NCI-H1436 (cell line): ENCODE measurements around the gene ISG15.
"Not testable (repeated sequence)": the region's sequence is repeated elsewhere in the genome, so short reads cannot be mapped to it uniquely, and the experiment has no call there.

Experiments used
- DNase-seq: peaks from one replicate; lab custom pipeline; 2025; lab: John Stamatoyannopoulos, UW

ISG15 gene

DNA sequence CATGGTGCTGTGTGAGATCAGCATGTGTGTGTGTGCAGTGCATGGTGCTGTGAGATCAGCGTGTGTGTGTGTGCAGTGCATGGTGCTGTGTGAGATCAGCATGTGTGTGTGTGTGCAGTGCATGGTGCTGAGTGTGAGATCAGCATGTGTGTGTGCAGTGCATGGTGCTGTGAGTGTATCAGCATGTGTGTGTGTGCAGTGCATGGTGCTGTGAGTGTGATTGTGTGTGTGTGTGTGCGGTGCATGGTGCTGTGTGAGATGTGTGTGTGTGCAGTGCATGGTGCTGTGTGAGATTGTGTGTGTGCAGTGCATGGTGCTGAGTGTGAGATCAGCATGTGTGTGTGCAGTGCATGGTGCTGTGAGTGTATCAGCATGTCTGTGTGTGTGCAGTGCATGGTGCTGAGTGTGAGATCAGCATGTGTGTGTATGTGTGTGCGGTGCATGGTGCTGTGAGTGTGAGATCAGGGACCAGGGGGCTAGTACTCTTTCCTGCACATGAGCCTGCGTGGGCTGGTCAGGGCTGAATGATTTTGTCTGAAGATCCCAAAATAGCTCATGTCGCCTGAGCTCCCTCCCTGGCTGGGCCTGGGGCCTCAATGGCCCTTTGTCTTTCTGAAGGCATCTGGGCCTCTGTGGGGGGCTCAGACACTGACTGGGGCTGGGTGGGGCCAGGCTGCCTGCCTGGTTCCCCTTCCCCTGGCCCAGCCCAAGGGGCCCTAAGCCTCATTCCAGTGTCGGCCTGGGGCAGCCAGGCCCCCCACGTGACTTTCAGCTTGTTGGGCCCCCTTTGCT, 17.8 kb downstream of the ISG15 start:
- not testable (repeated sequence) for DNase-seq

DNA sequence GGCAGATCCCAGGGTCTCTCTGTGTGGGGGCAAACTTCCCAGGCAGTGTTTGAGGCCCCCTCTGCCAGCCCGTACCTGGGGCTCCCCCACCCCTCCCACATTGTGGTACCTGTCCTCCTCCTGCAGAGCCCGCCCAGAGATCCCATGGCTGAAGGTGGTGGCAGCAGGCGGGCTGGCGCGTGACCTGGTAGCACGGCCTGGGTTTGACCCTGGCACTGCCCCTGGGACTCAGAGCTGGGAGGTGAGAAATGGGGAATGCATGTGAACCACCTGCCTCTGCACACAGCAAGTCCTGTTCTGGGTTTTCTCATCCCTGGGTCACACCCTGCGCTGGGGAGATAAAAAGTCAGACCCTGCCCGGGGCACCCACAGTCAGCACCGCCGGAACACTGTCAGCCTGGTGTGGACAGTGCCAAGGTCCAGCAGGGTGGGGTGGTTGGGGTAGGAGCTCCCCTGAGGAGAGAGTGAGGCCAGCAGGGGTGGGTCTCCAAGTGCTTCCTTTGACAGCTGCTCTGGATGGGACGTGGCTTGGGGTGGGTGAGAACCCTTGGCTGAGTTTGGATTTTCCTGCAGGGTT, 18.4 kb downstream of the ISG15 start:
- no peak for DNase-seq

DNA sequence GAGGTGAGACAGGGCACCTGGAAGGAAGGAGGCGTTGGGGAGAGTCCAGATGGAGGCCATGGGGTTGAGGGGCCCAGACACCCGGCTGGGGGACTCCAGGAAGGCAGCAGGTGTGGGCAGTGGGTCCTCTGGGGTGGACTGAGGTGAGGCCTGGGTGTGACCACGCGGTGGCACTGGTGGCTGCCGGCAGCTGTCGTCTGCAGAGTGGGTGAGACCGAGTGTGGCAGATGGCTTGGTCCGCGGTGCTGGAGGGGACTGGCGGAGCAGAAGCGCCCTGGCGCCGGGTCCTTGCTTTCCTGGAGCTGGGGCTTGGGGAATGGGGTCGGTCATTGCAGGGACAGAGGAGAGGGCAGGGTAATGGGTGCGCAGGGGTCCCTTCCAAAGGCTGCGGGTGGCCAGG, 19.1 kb downstream of the ISG15 start:
- DNase-seq: no peak

DNA sequence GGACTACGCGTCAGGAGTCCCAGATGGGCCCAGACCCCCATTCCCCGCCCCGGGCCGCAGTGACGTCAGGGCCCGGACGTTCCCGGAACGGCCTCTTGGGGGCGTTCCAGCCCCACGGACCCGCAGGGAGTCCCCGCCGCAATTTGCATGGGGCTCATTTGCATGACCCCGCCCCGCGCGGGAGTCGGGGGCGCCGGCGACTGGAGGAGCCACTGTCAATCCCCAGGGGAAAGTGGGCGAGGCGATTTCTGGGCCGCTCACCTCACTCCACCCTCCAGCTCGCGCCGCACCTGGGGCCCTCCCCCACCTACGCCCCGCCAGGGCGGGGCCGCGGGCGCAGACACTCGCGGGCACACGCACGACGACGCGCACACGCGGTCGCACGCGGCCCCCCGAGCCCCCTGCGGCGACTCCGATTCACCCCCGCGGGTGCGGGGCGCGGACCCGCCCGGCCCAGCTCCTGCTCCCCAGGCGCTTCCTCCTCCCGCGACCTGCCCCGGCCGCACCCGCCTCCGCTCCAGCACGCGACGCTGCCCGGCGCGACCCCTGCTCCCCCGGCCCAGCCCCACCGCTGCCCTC, 19.8 kb downstream of the ISG15 start:
- DNase-seq: peak; percentile 96

DNA sequence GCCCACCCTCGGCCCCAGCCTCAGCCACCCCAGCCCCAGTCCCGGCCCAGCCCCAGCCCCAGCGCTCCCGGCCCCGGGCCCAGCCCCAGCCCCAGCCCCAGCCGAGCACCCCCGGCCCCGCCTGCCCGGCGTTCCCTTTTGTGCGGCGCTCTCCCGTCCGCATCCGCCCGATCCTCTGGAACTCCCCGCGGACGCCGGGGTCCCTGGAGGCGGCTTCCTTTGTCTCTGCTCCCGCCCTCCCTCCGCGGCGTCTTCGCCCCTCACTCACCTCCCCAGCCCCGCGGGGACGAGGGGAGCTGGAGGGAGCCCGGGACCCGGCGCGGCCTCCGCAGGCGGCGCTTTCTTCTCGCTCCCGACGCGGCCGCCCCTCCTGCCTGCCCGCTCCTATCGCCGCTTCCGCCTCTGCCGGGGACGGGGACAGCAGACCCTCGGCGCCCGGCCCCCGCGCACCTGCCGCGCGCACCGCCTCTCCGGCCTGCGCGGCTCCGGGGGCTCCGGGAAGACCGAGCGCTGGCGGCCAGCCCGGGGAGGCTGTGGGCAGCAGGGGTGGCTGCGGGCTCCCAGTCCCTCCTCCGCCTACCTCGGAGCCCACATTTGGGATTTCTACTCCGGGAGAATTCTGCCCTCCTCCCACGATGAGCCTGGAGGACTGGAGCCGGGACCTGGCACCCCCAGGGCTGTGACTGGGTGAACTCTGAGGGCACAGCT, 20.6 kb downstream of the ISG15 start:
- no peak for DNase-seq

DNA sequence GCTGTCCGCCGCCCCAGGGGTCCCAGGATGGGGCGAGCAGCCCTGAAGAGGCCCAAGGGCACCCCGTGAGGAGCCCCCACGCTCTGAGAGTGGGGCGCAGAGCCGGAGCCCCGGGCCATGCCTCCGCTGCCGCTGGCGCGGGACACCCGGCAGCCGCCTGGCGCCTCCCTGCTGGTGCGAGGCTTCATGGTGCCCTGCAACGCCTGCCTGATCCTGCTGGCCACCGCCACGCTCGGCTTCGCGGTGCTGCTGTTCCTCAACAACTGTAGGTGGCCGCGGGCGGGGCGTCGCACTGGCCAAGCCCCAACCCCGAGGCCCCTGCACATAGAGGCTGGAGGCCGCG, 21.1 kb downstream of the ISG15 start:
- no peak for DNase-seq

DNA sequence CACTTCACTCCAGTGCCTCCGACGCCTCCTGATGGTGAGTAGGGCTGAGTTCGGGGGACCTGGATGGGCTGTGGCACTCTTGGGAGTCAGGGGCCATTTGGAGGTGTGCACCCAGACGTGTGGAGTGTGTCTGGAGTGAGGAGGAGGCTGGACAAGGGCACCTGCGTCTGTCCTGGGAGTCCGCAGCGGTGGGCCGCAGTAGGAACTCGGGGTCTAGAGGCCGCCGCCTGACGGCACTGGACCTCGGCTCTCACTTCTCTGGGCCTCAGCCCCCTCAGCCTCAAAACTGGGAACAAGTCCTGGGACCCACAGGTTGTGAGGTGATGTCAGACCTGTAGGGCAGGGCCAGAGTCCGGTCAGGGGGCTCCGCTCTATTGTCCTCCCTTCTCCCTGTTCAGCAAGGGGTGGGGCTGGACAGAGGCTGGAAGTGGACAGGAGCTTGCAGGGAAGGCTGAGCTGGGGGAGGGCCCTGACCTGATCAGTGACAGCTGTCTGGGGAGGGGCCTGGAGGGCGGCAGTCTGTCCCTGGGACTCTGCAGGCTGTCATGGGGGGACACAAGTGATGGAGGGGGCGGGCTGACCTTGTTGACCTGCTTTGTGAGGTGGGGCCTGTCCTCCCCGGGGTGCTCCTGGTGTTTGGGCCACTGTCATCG, 22.1 kb downstream of the ISG15 start:
- no peak for DNase-seq

DNA sequence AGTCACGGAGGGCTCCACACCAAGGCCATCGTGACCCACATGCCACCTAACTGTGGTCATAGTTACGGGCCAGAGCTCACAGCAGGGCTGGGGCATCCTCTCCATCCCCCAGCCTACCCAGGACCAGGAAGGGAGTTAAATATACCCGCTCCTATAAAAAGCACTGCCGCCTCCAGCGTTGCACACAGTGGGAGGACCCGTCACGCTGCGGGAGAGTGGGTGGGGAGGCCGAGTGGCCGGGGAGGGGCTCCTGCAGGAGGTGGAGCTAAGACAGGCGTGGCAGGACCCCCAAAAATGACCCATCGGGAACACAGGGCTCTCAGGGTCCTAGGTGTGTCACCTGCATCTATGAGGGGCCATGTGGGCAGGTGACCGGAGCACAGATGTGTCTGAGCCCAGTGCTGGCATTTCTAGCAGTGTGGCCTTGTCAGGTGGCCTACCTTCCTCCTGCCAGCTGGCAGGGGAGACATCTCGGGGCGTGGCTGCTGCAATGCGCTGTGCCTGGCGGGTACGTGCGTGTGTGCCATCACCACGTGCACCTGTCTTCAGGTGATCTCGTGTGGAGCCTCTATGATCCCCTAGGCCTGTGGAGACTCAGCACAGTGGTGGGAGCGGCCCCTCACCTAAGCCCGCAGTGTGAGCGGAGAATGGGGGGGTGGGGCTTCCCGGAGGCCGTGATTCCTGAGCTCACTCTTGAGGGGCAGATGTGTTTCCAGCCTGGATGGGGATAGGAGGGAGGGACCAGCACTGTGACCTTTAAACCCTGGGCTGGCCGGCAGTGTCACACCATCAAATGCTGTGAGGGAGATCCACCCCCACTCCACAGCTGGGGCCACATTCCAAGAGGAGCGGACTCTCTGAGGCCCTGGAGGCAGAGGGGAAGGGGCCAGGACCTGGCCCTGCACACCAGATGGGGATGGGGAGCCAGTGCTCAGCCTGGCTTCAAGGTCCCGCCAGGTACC, 24.4 kb downstream of the ISG15 start:
- DNase-seq: no peak

DNA sequence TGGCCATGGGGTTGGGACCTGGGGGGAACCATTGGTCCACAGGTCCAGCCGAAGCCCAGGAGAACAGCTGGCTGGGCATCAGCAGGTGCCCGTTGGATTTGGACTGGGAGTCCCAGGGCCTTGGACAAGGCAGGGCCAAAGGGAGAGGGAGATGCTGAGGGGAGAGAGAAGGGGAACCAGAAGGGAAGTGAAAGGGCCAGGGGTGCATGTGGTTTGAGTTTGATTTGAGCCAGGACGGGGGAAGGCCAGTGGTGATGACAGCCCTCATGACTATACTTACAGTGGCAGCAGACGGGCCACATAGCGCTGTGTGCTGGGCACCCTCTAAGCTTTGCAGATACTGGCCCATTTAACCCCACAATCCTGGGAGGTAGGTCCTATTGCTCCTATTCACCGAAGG, 25.4 kb downstream of the ISG15 start:
- no peak for DNase-seq

DNA sequence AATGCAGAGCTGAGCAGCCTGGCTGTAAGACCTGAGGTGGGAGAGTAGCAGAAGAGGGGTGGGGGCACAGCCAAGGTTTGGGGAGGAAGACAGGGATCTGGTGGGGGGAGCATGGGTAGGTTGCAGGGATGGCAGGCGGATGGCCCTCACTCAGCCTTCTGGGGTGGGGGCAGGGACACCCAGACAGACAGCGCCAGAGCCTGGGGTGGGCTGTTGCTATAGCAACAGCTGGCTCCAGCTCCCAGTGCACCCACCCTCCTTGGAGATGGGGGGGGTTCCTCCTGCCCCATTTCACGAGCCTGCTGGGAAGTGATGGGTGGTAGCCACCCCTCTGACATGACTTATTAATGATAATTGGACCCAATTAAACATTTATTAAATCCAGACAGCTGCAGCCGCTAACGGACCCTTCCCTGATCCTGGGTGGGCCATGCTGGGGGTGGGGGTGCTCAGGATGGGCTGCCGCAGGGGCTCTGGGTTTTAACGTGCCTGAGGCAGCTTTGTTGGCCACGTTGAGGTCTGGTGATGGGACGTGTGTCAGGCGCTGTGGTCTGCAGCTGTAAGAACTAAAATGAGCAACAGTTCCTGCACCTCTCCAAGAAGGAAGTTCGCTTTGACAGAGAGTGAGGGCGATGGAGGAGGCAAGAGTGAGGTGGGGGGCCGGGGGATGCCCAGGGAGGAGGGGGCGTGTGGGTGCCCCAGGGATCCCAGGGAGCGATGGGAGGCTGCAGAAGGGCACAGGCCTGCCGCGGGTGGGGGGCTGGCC, 26.0 kb downstream of the ISG15 start:
- DNase-seq: no peak

DNA sequence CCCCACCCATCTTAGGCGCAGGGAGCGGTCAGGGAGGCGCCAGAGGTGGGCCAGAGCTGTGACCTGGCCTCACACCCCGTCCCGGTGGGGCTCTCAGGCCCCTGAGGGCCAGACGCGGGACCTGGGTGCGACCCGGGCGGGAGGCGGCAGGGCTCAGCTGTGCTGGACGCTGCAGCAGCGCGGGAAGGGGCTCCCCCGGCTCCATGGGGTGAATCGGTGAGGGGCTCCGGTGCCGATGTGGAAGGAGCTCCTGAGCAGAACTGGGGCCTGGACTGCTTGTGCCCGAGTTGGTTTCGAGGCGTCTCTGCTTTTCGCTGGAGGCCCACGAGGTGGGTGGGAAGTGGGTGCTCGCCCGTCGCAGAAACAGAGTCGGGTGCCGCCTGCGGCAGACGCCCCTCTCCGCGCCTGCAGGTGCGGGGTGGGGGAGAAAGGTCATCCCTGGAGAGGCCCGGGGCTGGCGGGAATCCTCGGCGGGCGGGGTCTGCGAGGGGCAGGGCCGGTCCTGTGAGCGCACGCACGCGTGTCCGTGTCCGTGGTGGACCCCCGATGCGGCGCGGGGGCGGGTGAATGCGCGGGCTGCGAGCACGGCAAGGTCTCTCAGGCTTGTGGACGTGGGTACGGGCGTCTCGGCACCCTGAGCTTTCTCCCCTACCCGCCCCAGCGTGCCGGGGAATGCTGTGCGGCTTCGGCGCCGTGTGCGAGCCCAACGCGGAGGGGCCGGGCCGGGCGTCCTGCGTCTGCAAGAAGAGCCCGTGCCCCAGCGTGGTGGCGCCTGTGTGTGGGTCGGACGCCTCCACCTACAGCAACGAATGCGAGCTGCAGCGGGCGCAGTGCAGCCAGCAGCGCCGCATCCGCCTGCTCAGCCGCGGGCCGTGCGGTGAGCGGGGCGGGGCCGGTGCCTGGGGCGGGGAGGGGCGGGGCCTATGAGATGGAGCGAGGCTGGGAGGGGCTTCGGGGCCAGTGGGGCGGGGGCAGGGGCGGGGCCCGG, 27.0 kb downstream of the ISG15 start:
- DNase-seq: peak; percentile 75

DNA sequence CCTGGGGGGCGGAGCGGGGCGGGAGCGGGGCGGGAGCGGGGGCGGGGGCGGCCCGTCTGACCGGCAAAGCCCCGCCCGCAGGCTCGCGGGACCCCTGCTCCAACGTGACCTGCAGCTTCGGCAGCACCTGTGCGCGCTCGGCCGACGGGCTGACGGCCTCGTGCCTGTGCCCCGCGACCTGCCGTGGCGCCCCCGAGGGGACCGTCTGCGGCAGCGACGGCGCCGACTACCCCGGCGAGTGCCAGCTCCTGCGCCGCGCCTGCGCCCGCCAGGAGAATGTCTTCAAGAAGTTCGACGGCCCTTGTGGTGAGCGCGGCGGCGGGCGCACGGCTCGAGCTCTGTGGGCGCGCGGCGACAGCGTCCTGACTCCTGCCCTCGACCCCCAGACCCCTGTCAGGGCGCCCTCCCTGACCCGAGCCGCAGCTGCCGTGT, 27.8 kb downstream of the ISG15 start:
- DNase-seq: no peak

DNA sequence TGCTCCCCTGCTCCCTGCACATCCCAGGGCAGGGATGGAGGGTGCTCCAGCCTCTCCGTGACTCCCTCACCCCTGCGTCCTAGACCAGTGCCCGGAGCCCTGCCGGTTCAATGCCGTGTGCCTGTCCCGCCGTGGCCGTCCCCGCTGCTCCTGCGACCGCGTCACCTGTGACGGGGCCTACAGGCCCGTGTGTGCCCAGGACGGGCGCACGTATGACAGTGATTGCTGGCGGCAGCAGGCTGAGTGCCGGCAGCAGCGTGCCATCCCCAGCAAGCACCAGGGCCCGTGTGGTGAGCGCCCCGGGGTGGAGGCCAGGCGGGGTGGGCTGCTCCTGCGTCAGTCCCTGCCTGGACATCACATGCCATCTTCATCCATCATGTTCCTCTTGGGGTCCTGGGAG, 28.6 kb downstream of the ISG15 start:
- no peak for DNase-seq

DNA sequence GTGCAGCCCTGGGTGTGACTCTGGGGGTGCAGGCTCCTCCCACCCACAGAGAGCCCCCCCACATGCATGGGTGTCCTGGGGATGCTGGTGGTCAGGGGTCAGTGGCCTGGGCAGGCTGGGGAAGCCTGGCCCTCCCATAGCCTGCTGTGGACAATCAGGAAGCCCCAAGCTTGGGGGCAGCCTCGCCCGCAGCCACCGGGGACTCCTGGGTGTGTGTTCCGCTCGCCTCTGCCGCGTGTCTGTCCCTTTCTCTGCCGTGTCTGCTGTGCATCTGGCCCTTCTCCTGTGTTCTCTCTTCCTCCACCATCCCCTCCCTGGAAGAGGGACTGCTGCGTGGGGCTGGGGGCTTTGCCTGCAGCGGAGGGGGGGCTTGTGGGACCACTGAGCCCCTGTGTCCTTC, 29.5 kb downstream of the ISG15 start:
- no peak for DNase-seq

DNA sequence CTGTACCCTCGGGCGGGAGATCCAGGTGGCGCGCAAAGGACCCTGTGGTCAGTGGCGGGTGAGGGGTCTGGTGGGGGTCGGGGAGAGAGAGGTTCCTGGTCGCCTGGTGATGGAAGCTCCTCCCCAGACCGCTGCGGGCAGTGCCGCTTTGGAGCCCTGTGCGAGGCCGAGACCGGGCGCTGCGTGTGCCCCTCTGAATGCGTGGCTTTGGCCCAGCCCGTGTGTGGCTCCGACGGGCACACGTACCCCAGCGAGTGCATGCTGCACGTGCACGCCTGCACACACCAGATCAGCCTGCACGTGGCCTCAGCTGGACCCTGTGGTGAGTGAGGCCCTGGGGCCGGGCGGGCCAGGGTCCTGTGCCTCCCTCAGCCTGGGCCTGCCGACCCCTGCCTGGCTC, 30.1 kb downstream of the ISG15 start:
- no peak for DNase-seq

DNA sequence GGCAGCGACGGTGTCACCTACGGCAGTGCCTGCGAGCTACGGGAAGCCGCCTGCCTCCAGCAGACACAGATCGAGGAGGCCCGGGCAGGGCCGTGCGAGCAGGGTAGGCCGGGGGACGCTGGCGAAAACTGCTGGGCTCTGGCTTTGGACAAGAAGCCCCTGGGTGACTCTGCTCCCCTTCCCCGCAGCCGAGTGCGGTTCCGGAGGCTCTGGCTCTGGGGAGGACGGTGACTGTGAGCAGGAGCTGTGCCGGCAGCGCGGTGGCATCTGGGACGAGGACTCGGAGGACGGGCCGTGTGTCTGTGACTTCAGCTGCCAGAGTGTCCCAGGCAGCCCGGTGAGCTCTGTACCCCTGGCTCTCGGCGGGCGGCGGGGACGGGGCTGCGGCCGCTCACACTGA, 30.6 kb downstream of the ISG15 start:
- no peak for DNase-seq

DNA sequence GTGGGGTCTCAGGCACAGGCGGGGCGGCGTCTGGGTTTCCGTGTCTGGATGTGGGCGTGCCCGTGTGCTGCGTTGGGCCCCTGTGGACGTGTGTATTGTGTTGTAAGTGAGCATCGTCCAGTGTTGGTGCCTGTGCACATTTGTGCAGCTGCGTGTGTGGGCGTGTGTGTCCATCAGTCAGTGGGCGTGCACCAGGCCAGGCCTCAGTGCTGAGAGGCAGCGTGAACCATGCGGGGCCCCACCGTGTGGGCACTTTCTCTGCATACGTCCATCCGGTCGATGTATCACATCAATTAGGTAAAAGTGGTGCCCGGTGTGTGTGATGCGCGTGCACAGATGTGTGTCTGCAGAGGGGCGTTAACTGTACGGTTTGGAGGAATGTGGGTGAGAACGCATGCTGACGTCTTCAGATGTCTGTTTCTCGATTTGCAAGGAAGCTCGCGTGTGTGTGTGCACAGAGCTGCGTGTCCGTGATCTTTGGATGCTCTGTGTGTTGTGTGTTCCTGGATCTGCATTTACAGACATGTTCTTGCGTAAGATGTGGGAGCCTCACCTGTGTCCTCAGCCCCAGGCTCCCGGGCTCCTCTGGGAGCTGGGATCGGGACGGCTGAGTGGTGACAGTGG, 31.3 kb downstream of the ISG15 start:
- no peak for DNase-seq

DNA sequence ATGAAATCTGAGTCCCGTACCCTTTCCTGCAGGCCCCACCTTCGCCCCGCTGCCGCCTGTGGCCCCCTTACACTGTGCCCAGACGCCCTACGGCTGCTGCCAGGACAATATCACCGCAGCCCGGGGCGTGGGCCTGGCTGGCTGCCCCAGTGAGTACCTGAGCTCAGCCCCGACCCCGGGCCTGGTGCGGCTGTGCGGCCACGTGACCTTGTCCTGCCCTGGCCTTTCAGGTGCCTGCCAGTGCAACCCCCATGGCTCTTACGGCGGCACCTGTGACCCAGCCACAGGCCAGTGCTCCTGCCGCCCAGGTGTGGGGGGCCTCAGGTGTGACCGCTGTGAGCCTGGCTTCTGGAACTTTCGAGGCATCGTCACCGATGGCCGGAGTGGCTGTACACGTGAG, 31.8 kb downstream of the ISG15 start:
- no peak for DNase-seq

DNA sequence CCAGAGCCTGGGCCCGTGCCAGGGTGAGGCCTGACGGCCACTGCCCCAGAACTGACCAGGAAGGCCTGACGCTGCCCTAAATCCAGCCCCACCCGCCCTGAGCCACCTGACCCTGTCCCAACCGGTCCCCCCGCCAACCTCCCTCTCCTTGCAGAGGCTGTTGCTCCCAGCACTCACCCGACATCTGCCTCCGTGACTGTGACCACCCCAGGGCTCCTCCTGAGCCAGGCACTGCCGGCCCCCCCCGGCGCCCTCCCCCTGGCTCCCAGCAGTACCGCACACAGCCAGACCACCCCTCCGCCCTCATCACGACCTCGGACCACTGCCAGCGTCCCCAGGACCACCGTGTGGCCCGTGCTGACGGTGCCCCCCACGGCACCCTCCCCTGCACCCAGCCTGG, 32.9 kb downstream of the ISG15 start:
- DNase-seq: no peak
